Stimulated activated CD4-positive, alpha-beta T cell treated with anti-CD3 and anti-CD28 coated beads, Interleukin-12 subunit alpha, Interleukin-12 subunit beta, amount 100 ng/mL, for 4 hours (primary cell): Measurements from ENCODE around the gene RCSD1.

Source experiments
- DNase-seq: peaks from one replicate; pipeline ENCODE4 v3.0.0-alpha.2; 2020

The RCSD1 gene

DNA sequence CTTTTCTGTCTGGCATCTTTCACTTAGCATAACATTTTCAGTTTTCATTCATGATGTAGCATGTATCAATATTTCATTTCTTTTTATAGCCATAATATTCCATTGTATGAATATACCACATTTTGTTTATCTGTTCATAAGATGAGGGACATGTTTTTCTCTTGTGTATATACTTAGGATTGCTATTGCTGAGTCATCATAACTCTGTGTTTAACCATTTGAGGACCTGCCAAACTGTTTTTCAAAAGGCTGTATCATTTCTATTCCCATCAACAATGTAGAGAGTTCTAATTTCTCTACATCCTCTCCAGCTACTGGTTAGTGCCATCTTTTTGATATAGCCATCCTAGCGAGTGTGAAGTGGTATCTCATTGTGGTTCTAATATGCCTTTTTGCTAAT is 118.0 kb downstream of the RCSD1 start:
- no peak for DNase-seq

DNA sequence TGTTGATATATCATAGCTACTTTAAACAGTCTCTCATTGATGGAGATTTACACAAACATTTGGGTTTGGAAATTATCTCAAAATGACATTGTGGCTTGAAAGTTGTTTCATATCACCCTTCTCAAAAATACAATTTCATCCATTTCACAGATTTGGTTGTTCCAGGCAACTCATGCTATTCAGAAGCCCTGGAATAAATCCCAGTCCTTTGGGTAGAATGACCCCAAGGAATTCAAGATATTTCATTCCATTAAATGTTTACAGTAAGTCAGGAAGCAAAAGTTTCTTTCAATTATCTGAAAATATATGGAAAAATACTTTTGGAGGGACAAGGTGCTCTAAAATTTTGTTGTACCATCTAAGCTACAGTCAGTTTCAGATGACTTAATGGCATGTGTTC is 118.9 kb downstream of the RCSD1 start:
- DNase-seq, result no peak

- no peak for DNase-seq
Observed at GRCh38 chr1:167749741-167750140, 119.7 kb downstream of the RCSD1 start.

DNA sequence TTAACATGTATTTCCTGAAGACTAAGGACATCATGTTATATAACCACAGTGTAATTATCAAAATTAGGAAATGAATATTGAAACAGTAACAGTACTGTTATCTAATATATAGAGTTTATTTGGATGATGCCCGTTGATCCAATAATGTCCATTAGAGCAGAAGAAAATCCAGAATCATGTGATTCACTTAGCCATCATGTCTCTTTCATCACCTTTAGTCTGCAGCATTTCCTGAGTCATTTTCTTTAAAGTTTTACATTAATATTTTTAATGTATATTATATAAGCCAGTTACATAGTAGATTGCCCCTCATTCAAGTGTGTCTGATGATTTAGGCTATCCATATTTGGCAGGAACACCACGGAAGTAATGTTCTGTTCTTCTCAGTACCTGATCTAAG is 120.6 kb downstream of the RCSD1 start:
- DNase-seq, result no peak

- DNase-seq, result no peak
Observed at GRCh38 chr1:167751676-167752075, 121.6 kb downstream of the RCSD1 start.

DNA sequence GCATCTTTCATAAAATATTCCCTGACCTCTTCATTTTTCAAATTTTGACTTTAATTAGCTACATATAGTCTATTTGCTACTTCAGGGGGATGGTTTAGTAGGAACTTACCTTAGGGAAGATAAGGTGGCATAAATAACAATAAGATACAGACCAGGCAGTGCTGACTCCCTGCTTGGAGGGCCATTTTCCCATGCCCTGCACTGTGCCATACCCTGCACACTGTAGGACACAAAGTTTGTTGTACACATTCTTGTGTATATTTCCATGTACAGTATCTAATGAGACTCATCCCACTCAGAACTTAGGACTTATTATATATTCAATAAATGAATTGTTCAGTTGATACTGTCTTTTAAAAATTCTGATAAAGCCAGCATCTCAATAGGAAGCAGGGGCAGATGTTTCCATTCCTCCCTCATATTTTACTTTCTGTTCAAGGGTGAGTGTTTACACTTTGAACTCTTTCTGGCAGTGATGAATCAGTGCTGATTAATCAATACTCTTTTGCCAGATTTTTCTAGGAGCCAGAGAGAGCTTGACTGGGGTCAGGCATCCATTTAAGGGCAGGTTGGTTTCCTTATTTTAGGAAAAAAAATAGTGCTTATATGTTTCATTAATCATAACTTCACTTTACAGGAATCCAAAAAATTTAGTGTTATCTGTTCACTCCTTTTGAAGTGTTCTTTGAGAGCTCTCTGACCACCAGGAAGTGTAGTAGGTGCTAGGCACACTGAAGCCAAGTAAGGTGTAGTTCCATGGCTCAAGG is 122.4 kb downstream of the RCSD1 start:
- no peak for DNase-seq

- DNase-seq, result no peak
Observed at GRCh38 chr1:167755654-167756053, 125.6 kb downstream of the RCSD1 start.
